IMR-90 (cell line): ENCODE results near the gene TMEM135. TPM values are rescaled to one million over a fixed set of nuclear protein-coding genes. Genes with fewer than 3 reads are reported as not detected.

ENCODE experiments used
- ATAC-seq: fragments of 200-7000 bp; cut with Tn5 transposase; 2 replicates; pipeline ENCODE4 v1.9.1; 2020; ENCODE audit warnings: low read depth, mild to moderate bottlenecking, moderate library complexity
- BruUV-seq: library from RNA; stranded (reverse); fragments of 400-500 nt; replicated peaks from 2 replicates; lab custom pipeline; 2021; lab: Mats Ljungman, UMichigan
- CTCF ChIA-PET: fragments of 300-600 bp; formaldehyde crosslinking; extraction: SDS; loops from one replicate; lab custom pipeline; 2021; ENCODE audit warnings: antibody characterized with exemption; lab: Yijun Ruan, JAX
- POLR2A ChIA-PET: fragments of 300-600 bp; sonication (Branson Sonifier 250); formaldehyde crosslinking; loops from one replicate; lab custom pipeline; 2022; ENCODE audit warnings: antibody characterized with exemption; ENCODE audit not compliant: unreplicated experiment; lab: Charles Lee
- DNase-seq: peaks from one replicate; pipeline ENCODE4 v3.0.0; 2013
- H2AFZ ChIP-seq: replicated peaks from 2 replicates; pipeline ENCODE3; 2013; ENCODE audit warnings: low read length, mild to moderate bottlenecking; ENCODE audit not compliant: poor library complexity
- H2AK5ac ChIP-seq: 2 replicates; pipeline ENCODE4 v1.6.1; 2013; ENCODE audit warnings: low read depth, low read length, inconsistent platforms
- H2AK9ac ChIP-seq: replicated peaks from 2 replicates; pipeline ENCODE3; 2013; ENCODE audit warnings: mild to moderate bottlenecking, low read depth, low read length, moderate library complexity; ENCODE audit not compliant: poor library complexity
- H2BK120ac ChIP-seq: 2 replicates; pipeline ENCODE4 v1.6.1; 2013; ENCODE audit warnings: low read depth, low read length, inconsistent platforms
- H2BK15ac ChIP-seq: 3 replicates; pipeline ENCODE4 v1.6.1; 2013; ENCODE audit warnings: low read depth, low read length, inconsistent platforms
- H2BK20ac ChIP-seq: 2 replicates; pipeline ENCODE4 v1.6.1; 2013; ENCODE audit warnings: low read depth, mild to moderate bottlenecking, inconsistent platforms, low read length, moderate library complexity
- H2BK5ac ChIP-seq: 2 replicates; pipeline ENCODE4 v1.6.1; 2013; ENCODE audit warnings: mild to moderate bottlenecking, low read depth, low read length, inconsistent platforms; ENCODE audit not compliant: poor library complexity, severe bottlenecking
- H3K14ac ChIP-seq: replicated peaks from 2 replicates; pipeline ENCODE4 v1.6.1; 2013; ENCODE audit warnings: low read depth, low read length, inconsistent platforms
- H3K18ac ChIP-seq: 2 replicates; pipeline ENCODE4 v1.6.1; 2013; ENCODE audit warnings: low read depth, low read length, control low read depth
- H3K23ac ChIP-seq: 2 replicates; pipeline ENCODE4 v1.6.1; 2013; ENCODE audit warnings: low read depth, low read length, inconsistent platforms
- H3K27ac ChIP-seq: 2 replicates; pipeline ENCODE4 v1.5.1; 2013; ENCODE audit warnings: mild to moderate bottlenecking, control low read depth, low read length; ENCODE audit not compliant: insufficient read depth
- H3K27me3 ChIP-seq: 2 replicates; pipeline ENCODE4 v1.6.1; 2013; ENCODE audit warnings: low read length; ENCODE audit not compliant: control insufficient read depth, insufficient read depth
- H3K36me3 ChIP-seq: 2 replicates; pipeline ENCODE4 v1.6.1; 2013; ENCODE audit warnings: low read length, mixed read lengths; ENCODE audit not compliant: control insufficient read depth, insufficient read depth
- H3K4ac ChIP-seq: 2 replicates; pipeline ENCODE4 v1.6.1; 2013; ENCODE audit warnings: low read depth, low read length, inconsistent platforms
- H3K4me1 ChIP-seq: 2 replicates; pipeline ENCODE4 v1.6.1; 2013; ENCODE audit warnings: low read length, mixed read lengths; ENCODE audit not compliant: control insufficient read depth, insufficient read depth
- H3K4me2 ChIP-seq: 2 replicates; pipeline ENCODE4 v1.6.1; 2013; ENCODE audit warnings: low read depth, mild to moderate bottlenecking, control low read depth, low read length, moderate library complexity
- H3K4me3 ChIP-seq: 2 replicates; pipeline ENCODE4 v1.5.1; 2013; ENCODE audit warnings: low read depth, mild to moderate bottlenecking, control low read depth, low read length, moderate library complexity; ENCODE audit not compliant: insufficient read depth
- H3K56ac ChIP-seq: 2 replicates; pipeline ENCODE4 v1.6.1; 2013; ENCODE audit warnings: low read length, inconsistent platforms; ENCODE audit not compliant: insufficient read depth; ENCODE audit errors: extremely low read depth
- H3K79me1 ChIP-seq, 2 experiments: 2 replicates each; pipeline ENCODE4 v1.6.1; 2013; ENCODE audit warnings: low read length in 2 of 2, inconsistent platforms in 1 of 2, low read depth in 1 of 2
- H3K9ac ChIP-seq: 2 replicates; pipeline ENCODE4 v1.6.1; 2013; ENCODE audit warnings: low read depth, low read length, control low read depth
- H3K9me1 ChIP-seq: 2 replicates; pipeline ENCODE4 v1.6.1; 2013; ENCODE audit warnings: low read length, inconsistent platforms; ENCODE audit not compliant: insufficient read depth
- H3K9me3 ChIP-seq: 2 replicates; pipeline ENCODE4 v1.6.1; 2013; ENCODE audit warnings: low read length; ENCODE audit not compliant: control insufficient read depth, insufficient read depth
- H4K20me1 ChIP-seq: 2 replicates; pipeline ENCODE4 v1.6.1; 2013; ENCODE audit warnings: low read length, inconsistent platforms; ENCODE audit not compliant: insufficient read depth
- H4K5ac ChIP-seq: 2 replicates; pipeline ENCODE4 v1.6.1; 2013; ENCODE audit warnings: mild to moderate bottlenecking, low read depth, low read length, control low read depth
- H4K8ac ChIP-seq, 2 experiments: 2 replicates each; pipeline ENCODE4 v1.6.1; 2013; ENCODE audit warnings: low read depth in 2 of 2, low read length in 2 of 2, control low read depth in 1 of 2, inconsistent platforms in 1 of 2
- H4K91ac ChIP-seq: 2 replicates; pipeline ENCODE4 v1.6.1; 2013; ENCODE audit warnings: low read depth, low read length, inconsistent platforms; ENCODE audit not compliant: insufficient read depth
- BHLHE40 ChIP-seq: fragments of 150-350 bp; IDR thresholded peaks from 2 replicates; pipeline ENCODE4 v1.6.1; 2016; ENCODE audit warnings: mild to moderate bottlenecking, low read depth, low read length
- CEBPB ChIP-seq: IDR thresholded peaks from 2 replicates; pipeline ENCODE4 v1.6.1; 2012; ENCODE audit warnings: low read depth, low read length, improper control_type of control experiment
- MXI1 ChIP-seq: IDR thresholded peaks from 2 replicates; pipeline ENCODE4 v1.6.1; 2012; ENCODE audit warnings: low read depth, mild to moderate bottlenecking, low read length, moderate library complexity, borderline replicate concordance
- RAD21 ChIP-seq: IDR thresholded peaks from 2 replicates; pipeline ENCODE4 v1.6.1; 2012; ENCODE audit warnings: low read length, improper control_type of control experiment
- RFX5 ChIP-seq: IDR thresholded peaks from 2 replicates; pipeline ENCODE4 v1.8.0; 2012; ENCODE audit warnings: low read depth, mild to moderate bottlenecking, low read length, moderate library complexity
- SMC3 ChIP-seq: fragments of 150-350 bp; IDR thresholded peaks from 2 replicates; pipeline ENCODE4 v1.6.1; 2016; ENCODE audit warnings: low read depth, mild to moderate bottlenecking, antibody characterized with exemption, low read length, moderate library complexity
- WGBS, 2 experiments: methylation state at CpG; one replicate each; pipeline versions ENCODE4 v1.1.5 to v1.1.7; 2013; ENCODE audit warnings: missing lambda C conversion rate in 2 of 2; ENCODE audit not compliant: insufficient read length in 1 of 2; ENCODE audit errors: extremely low coverage in 2 of 2; 5-methylcytosine and 5-hydroxymethylcytosine counted together
- dilution Hi-C: fragments of 300-500 bp; cut with HindIII; formaldehyde crosslinking; loops from one replicate; pipeline ENCODE4 v1.14.3; 2018; ENCODE audit warnings: low sequenced_read_pairs; ENCODE audit not compliant: unreplicated experiment
- in situ Hi-C: fragments of 300-500 bp; cut with MboI; formaldehyde crosslinking; loops from 3 replicates; pipeline ENCODE4 v1.14.3; 2019; ENCODE audit warnings: low sequenced_read_pairs, inconsistent platforms, mixed read lengths
- intact Hi-C: fragments of 100-400 bp; cut with micrococcal nuclease; formaldehyde crosslinking; loops from 2 replicates; pipeline ENCODE4 v1.10.0; 2022
- polyA plus RNA-seq, 3 experiments: library from polyadenylated mRNA; depleted of rRNA; stranded (reverse); fragments of >200 nt; gene quantifications; 2 replicates each; pipeline ENCODE4 v1.2.3, GENCODE V29; 2012; ENCODE audit warnings: low replicate concordance in 1 of 3
- total RNA-seq: library from RNA; depleted of rRNA; stranded (reverse); fragments of >200 nt; gene quantifications from 2 replicates; pipeline ENCODE4 v1.2.3, GENCODE V29; 2012
- TF ChIP-seq, protein P1 (sequence below): conservative IDR thresholded peaks from 2 replicates; pipeline ENCODE4 v1.5.1; 2012; ENCODE audit warnings: mild to moderate bottlenecking, low read depth, low read length, improper control_type of control experiment

Gene TMEM135
- total and polyA plus RNA-seq, 2 of the 4 experiments (the other 2 are of a cell fraction), result 3.9 to 5.9 TPM

DNA sequence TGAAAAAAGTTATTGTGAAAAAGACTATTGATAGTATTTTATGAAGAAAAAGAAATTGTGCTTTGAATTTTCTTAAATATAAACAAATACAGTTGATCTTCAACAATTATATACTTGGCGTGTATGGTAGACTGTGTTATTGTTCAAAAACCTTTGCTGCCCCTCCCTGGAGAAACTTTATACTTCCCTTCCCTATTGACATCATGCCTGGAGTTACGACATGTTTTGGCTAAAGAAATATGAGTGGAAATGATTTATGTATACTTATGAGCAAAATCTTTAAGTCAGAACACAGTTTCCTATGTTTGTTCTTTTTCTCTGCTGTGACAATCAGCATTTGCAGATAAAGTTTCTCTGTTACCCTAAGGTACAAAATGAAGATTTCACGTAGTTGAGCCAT lies 243.8 kb downstream of the TMEM135 start:
- ATAC-seq, result peak; percentile 83
- no peak overlapping the region for H2BK120ac ChIP-seq
- WGBS, 2 experiments, result no CpG with 5 or more reads among the region's 3 CpGs
- H2BK15ac ChIP-seq, result no peak overlapping the region
- H3K79me1 ChIP-seq, result no peaks in the 10 kb centered on the region
- no peak overlapping the region for H3K56ac ChIP-seq
- H3K4me1 ChIP-seq, result no peaks in the 10 kb centered on the region
- H3K36me3 ChIP-seq, result no peaks in the 10 kb centered on the region
- no peak overlapping the region for H3K4me2 ChIP-seq
- H2BK5ac ChIP-seq, result no peak overlapping the region
- H2BK20ac ChIP-seq, result no peak overlapping the region
- ChIA-PET POLR2A (no interaction called here), CTCF (interaction anchor here (1.0 to 1.2 kb wide), 2 partner anchors 286 to 341 kb away, joined by 3 to 4 read pairs; no protein-coding TSS in a partner anchor)
- H2AK5ac ChIP-seq, result no peak overlapping the region
- intact Hi-C loops (loop anchor here (1.0 to 5.0 kb wide), 2 partner anchors 89 to 342 kb away; no protein-coding TSS in a partner anchor), in situ Hi-C loops (loop anchor here (25.0 kb wide), 2 partner anchors 669 to 844 kb away; no protein-coding TSS in a partner anchor), dilution Hi-C loops (no loop called here)
- H3K9me3 ChIP-seq, result no peaks in the 10 kb centered on the region
- no peak overlapping the region for H4K91ac ChIP-seq
- no peaks in the 10 kb centered on the region for H3K9me1 ChIP-seq
- DNase-seq, result peak; percentile 77
- no peak overlapping the region for H3K4me3 ChIP-seq
- H4K5ac ChIP-seq, result no peak overlapping the region
- H4K20me1 ChIP-seq, result no peaks in the 10 kb centered on the region
- H3K27ac ChIP-seq, result no peak overlapping the region
- no peak overlapping the region for H3K23ac ChIP-seq
- no peak overlapping the region for H3K18ac ChIP-seq
- no peaks in the 10 kb centered on the region for H3K27me3 ChIP-seq
- BruUV-seq, result no TSS peak
- H2AFZ ChIP-seq, result no peak overlapping the region
- no peak overlapping the region for H3K14ac ChIP-seq
- no peak overlapping the region for H2AK9ac ChIP-seq
- TF ChIP-seq SMC3, result peak; percentile 56
- TF ChIP-seq RAD21, result peak; percentile 62
- TF ChIP-seq RFX5, result no peak
- TF ChIP-seq CEBPB, result peak; percentile 80
- TF ChIP-seq, protein P1, sequence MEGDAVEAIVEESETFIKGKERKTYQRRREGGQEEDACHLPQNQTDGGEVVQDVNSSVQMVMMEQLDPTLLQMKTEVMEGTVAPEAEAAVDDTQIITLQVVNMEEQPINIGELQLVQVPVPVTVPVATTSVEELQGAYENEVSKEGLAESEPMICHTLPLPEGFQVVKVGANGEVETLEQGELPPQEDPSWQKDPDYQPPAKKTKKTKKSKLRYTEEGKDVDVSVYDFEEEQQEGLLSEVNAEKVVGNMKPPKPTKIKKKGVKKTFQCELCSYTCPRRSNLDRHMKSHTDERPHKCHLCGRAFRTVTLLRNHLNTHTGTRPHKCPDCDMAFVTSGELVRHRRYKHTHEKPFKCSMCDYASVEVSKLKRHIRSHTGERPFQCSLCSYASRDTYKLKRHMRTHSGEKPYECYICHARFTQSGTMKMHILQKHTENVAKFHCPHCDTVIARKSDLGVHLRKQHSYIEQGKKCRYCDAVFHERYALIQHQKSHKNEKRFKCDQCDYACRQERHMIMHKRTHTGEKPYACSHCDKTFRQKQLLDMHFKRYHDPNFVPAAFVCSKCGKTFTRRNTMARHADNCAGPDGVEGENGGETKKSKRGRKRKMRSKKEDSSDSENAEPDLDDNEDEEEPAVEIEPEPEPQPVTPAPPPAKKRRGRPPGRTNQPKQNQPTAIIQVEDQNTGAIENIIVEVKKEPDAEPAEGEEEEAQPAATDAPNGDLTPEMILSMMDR, result peak; percentile 57
- no peak for TF ChIP-seq MXI1
- TF ChIP-seq BHLHE40, result no peak
- no peak overlapping the region for H3K9ac ChIP-seq
- no peak overlapping the region for H3K4ac ChIP-seq
- H4K8ac ChIP-seq, result no peak overlapping the region
